Testis (tissue), 2 donors: ENCODE data around the gene DNLZ.

Source experiments
- POLR2A ChIP-seq: fragments of 450-650 bp; IDR thresholded peaks from one replicate; pipeline ENCODE4 v1.6.1; 2017; ENCODE audit warnings: antibody characterized with exemption, mild to moderate bottlenecking, moderate library complexity
- TF ChIP-seq, protein P1 (sequence below), 3 experiments: fragments of 450-650 bp in 2 of 3; fragments of 200-600 bp in 1 of 3; sonication (generic) in 1 of 3; IDR thresholded peaks; one replicate each; pipeline ENCODE4 v1.5.1; 2016 to 2019; ENCODE audit warnings: antibody characterized with exemption in 3 of 3, mild to moderate bottlenecking in 2 of 3, moderate library complexity in 1 of 3

DNA sequence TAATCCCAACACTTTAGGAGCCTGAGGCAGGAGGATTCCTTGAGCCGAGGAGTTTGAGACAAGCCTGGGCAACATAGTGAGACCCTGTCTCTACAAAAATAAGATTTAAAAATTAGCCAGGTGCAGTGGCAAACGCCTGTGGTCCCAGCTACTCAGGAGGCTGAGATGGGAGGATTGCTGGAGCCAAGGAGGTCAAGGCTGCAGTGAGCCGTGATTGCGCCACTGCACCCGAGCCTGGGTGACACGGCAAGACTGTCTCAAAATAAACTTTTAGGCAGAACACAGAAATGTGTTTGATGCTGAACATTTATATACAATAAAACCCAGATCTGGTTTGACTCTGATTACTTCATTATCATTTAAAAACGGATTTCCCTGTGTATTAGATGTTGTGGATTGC lies 41.9 kb upstream of the DNLZ start:
- TF ChIP-seq, protein P1, sequence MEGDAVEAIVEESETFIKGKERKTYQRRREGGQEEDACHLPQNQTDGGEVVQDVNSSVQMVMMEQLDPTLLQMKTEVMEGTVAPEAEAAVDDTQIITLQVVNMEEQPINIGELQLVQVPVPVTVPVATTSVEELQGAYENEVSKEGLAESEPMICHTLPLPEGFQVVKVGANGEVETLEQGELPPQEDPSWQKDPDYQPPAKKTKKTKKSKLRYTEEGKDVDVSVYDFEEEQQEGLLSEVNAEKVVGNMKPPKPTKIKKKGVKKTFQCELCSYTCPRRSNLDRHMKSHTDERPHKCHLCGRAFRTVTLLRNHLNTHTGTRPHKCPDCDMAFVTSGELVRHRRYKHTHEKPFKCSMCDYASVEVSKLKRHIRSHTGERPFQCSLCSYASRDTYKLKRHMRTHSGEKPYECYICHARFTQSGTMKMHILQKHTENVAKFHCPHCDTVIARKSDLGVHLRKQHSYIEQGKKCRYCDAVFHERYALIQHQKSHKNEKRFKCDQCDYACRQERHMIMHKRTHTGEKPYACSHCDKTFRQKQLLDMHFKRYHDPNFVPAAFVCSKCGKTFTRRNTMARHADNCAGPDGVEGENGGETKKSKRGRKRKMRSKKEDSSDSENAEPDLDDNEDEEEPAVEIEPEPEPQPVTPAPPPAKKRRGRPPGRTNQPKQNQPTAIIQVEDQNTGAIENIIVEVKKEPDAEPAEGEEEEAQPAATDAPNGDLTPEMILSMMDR (IDR thresholded peaks at IDR 0.05), result no peak
- no peak for TF ChIP-seq POLR2A
